Adipose tissue (tissue), 3 donors: Measurements from ENCODE around the gene RNF7. TPM values are rescaled to one million over a fixed set of nuclear protein-coding genes. Genes with fewer than 3 reads are reported as not detected.
"Not testable (repeated sequence)": the region's sequence is repeated elsewhere in the genome, so short reads cannot be mapped to it uniquely, and the experiment has no call there.

Experiments used
- H3K27ac ChIP-seq: one replicate; pipeline ENCODE4 v1.5.1; 2013; ENCODE audit warnings: low read depth, low read length
- WGBS, 3 donors: extraction: QIAGEN DNeasy Blood & Tissue Kit; methylation state at CpG; one replicate each; pipeline ENCODE4 v1.1.7; 2013; 5-methylcytosine and 5-hydroxymethylcytosine counted together
- polyA plus RNA-seq, 3 donors: library from polyadenylated mRNA; stranded (reverse); fragments of 200-250 nt; gene quantifications; one replicate each; pipeline ENCODE4 v1.2.3, GENCODE V29; 2013
- donor health status: healthy with polysubstance abuse.
- donor health status: Bipolar disorder and iron deficiency.
- donor health status: healthy.

RNF7 gene
- polyA plus RNA-seq, 3 donors = 76.7 to 150 (median 84.5) TPM

- WGBS, 3 donors = 52 to 71% (median 60%) methylated on average over 6 of the region's 6 CpGs
- H3K27ac ChIP-seq = no peak overlapping the region
Measured at GRCh38 chr3:141769221-141769894, 31.3 kb downstream of the RNF7 start.

DNA sequence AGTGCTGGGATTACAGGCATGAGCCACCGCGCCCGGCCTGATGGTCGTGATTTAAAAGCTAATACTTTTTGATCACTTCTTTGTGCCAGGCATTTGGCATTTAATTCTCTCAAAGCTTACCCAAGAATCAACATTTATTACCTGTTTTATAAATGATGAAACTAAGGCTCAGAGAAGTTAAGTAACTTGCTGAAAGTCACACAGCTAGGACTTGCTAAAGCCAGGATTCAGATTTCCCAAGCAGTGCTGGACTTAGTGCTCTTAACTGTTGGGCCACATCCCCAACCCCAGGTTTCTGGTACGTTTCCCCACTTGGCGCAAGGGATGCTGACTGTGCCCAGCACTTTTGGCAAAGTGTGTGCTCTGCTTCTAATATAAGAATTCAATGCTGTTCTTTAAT is 35.6 kb downstream of the RNF7 start:
- 94 to 95% (median 95%) methylated on average over 6 of the region's 6 CpGs for WGBS, 3 donors
- H3K27ac ChIP-seq = no peak overlapping the region

DNA sequence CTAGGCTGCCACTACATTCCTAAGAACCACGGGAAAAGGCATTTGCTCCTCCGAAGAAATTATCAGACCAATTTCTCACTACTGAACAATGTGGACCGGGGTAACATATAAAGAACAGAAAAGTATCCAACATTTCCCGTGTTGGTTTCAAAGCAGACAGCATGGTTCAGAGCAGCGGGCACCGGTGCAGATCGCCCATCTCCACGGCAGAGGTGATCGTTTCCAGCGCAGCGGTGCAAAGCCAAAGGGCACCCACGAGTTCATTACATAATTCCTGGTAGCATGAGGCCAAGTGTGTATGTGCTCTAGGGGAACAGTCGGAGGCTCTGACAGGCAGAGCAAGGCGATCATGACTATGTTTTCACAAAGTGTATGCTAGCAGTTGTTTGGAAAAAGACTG is 38.3 kb downstream of the RNF7 start:
- H3K27ac ChIP-seq = no peak overlapping the region
- 87 to 91% (median 89%) methylated on average over 14 of the region's 14 CpGs for WGBS, 3 donors

DNA sequence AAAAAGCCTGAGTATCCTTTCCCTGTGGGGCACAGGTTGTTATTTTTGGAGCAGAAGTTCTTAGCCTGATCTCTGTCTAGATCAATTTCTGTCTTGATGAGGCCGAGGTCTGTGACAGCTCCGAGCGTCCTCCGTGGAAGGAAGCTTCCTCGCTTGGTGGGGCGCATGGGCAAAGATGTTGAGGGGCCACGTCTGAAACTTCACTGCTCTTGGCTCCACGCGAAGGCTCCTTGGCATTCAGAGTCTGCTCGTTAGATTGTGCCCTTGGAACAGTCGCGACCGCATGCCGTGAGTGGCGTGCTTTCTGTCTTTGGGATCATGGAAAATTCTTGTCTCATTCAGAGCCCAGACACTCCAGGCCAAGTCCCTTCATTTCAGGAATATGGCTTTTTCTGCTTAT is 38.8 kb downstream of the RNF7 start:
- H3K27ac ChIP-seq = no peak overlapping the region
- 85 to 93% (median 89%) methylated on average over 15 of the region's 15 CpGs for WGBS, 3 donors

- WGBS, 3 donors = 86 to 95% (median 94%) methylated on average over 42 of the region's 42 CpGs
- no peak overlapping the region for H3K27ac ChIP-seq
Measured at GRCh38 chr3:141777957-141778813, 40.1 kb downstream of the RNF7 start.

DNA sequence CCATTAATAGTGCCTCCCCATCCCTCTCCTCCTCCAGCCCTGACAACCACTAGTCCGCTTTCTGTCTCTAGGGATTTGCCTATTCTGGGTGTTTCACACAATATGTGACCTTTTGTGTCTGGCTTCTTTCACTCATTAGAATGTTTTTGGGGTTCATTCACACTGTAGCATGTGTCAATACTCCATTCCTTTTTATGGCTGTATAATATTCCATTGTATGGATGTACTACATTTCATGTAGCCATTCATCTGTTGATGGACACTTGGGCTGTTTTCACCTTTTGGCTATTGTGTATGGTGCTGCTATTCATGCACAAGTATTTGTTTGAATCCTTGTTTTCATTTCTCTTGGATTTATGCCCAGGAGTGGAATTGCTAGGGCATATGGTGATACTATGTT is 41.6 kb downstream of the RNF7 start:
- whole genome bisulfite sequencing, 3 donors = 96% methylated on average over 1 of the region's 1 CpG
- H3K27ac ChIP-seq = no peak overlapping the region

DNA sequence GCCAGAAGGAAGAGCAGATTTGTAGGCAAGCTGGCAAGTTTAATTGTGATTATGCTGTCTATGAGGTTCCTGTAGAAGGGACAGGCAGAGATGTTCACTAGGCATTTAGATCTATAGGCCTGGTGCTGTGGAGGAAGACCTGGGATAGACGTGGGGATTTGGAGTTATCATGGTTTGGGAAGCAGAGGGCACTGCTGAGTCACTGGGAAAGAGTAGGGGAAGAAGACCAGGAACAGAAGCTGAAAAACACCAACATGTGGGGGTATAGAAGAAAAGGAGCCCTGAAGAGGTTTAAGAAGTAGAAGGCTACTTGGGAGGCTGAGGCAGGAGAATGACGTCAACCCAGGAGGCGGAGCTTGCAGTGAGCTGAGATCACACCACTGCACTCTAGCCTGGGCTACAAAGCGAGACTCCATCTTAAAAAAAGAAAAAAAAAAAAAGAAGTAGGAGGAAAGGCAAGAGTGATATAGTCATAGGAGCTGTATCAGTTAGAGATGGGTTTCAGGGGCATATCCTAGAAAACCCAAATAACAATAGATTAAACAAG is 44.4 kb downstream of the RNF7 start:
- 56 to 71% (median 70%) methylated on average over 4 of the region's 4 CpGs for WGBS, 3 donors
- no peak overlapping the region for H3K27ac ChIP-seq

GRCh38 chr3:141783632-141784031 is 45.5 kb downstream of the RNF7 start:
- H3K27ac ChIP-seq = no peak overlapping the region
- 64 to 89% (median 84%) methylated on average over 6 of the region's 6 CpGs for WGBS, 3 donors

DNA sequence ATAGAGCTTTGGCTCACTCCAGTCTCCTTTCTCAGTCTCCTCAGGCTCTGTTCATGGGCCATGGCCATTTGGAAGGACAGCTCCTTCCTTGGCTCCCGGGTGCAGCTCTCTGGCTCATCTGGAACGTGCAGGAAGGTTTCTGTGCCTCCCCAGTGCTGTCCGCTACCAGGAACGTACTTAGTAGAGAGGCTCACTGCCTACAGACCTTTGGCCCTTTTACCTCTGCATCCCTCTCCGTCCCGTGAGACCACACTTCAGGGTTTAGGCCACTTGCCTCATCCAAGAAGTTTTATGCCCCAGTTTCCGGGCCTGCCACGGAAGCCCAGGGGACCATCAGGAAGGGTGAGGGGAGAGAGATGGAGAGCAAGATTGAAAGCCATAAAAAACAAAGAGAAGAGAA is 46.0 kb downstream of the RNF7 start:
- H3K27ac ChIP-seq = no peak overlapping the region
- 70 to 74% (median 72%) methylated on average over 8 of the region's 8 CpGs for WGBS, 3 donors

- H3K27ac ChIP-seq = no peak overlapping the region
- whole genome bisulfite sequencing, 3 donors = 61 to 67% (median 64%) methylated on average over 2 of the region's 2 CpGs
Measured at GRCh38 chr3:141784531-141784930, 46.4 kb downstream of the RNF7 start.

- H3K27ac ChIP-seq = no peak overlapping the region
- WGBS, 3 donors = 86 to 90% (median 89%) methylated on average over 4 of the region's 4 CpGs
Measured at GRCh38 chr3:141788149-141788548, 50.1 kb downstream of the RNF7 start.

- 79 to 89% (median 88%) methylated on average over 5 of the region's 5 CpGs for WGBS, 3 donors
- H3K27ac ChIP-seq = not testable (repeated sequence)
Measured at GRCh38 chr3:141788750-141789149, 50.7 kb downstream of the RNF7 start.

DNA sequence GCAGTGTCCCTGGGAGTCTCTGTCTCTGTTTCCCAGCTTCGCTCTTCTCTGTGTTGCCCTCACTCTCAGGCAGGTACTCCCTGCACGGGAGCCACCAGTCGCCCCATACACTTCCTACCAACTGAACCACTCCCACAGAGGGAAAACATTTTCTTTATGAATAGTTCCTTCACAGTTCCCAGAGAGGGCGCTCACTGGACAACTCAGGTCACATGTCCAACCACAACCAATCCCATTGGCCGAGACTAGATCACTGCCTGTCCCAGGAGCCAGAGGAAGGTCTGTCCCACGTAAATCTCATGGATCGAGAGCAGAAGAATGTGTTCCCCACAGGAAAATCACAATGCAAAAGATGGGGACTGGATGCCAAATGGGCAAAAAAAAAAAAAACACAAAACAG is 51.2 kb downstream of the RNF7 start:
- 89 to 92% (median 90%) methylated on average over 7 of the region's 7 CpGs for WGBS, 3 donors
- H3K27ac ChIP-seq = no peak overlapping the region

DNA sequence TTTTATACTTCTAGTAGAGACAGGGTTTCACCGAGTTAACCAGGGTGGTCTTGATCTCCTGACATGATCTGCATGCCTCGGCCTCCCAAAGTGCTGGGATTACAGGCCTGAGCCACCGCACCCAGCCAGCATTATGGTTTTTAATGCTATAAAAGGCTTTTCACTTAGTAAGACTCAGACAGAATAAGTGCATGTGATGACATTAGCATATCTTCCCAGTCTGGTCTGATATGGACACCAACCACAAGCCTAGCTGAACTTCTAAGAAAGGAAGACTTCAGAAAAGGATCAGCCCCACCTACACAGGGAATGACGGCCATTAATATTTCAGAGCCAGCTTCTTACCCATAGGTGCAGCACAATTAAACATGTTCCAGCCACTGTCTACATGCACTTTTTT is 52.1 kb downstream of the RNF7 start:
- 93 to 94% (median 93%) methylated on average over 4 of the region's 4 CpGs for WGBS, 3 donors

GRCh38 chr3:141792495-141792894 is 54.4 kb downstream of the RNF7 start:
- no peak overlapping the region for H3K27ac ChIP-seq
- WGBS, 3 donors = 92 to 100% (median 96%) methylated on average over 1 of the region's 1 CpG

More for the DNA sequence above, 52.1 kb downstream of the RNF7 start:
- H3K27ac ChIP-seq = no peak overlapping the region

DNA sequence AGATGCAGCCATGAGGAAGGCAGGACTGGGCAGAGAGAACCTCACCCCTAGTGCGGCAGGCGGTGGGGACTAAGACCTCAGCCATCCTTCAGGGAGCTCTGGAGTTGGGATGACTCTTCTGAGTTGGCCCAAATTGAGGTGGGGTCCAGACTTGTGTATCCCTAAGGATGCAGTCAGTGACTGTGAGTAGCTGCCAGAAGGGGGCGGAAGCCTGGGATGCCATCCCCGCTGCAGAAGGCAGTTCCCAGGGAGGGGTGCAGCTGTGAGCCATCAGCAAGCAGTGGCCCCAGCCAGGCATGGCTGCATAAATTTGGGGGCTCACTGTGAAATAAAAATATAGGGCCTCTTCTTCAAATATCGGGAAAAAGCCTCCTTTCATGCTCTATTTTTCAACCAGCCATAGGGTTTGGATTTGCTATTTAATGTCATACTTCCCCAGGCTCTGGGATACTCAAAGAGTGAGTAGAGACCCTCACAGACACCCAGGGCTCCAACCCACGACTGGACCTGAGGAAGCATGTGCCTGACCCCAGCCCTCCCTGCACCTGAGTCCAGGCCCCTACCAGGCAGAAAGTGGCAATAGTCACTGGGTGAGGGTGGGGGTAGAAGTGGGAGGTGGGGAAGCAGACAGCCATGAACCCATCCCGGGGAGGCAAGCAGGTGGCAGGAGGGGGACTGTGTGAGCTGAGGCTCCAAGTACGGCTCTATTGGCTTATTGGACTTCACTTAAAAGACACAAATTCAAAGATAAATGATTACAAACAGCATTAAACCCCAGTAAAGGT is 55.6 kb downstream of the RNF7 start:
- no peak overlapping the region for H3K27ac ChIP-seq
- WGBS, 3 donors = 90 to 95% (median 94%) methylated on average over 8 of the region's 8 CpGs

DNA sequence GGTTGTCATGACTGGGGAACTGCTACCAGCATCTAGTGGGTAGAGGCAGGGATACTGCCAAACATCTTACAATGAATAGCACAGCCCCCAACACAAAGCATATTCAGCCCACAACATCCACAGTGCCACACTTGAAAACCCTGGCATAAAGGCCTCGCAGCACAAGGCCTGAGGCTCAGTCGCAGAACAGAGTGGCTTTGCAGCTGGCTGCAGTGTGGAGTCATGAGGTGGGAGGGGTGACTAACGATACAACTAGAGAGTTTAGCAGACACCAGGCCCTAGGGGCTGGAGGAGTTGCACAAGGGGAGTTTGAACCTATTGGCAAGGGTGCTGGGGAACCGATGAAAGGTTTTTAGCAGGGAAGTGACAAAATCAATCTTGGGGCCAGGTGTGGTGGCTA is 57.2 kb downstream of the RNF7 start:
- no peak overlapping the region for H3K27ac ChIP-seq

GRCh38 chr3:141795741-141796080 is 57.6 kb downstream of the RNF7 start:
- no peak overlapping the region for H3K27ac ChIP-seq
- 61 to 91% (median 74%) methylated on average over 5 of the region's 5 CpGs for WGBS, 3 donors

More for the DNA sequence above, 57.2 kb downstream of the RNF7 start:
- 72 to 86% (median 76%) methylated on average over 4 of the region's 4 CpGs for WGBS, 3 donors
